ENCODE measurements around the gene RIPK1.
"Not testable (repeated sequence)": the region's sequence is repeated elsewhere in the genome, so short reads cannot be mapped to it uniquely, and the experiment has no call there.

Gene RIPK1

DNA sequence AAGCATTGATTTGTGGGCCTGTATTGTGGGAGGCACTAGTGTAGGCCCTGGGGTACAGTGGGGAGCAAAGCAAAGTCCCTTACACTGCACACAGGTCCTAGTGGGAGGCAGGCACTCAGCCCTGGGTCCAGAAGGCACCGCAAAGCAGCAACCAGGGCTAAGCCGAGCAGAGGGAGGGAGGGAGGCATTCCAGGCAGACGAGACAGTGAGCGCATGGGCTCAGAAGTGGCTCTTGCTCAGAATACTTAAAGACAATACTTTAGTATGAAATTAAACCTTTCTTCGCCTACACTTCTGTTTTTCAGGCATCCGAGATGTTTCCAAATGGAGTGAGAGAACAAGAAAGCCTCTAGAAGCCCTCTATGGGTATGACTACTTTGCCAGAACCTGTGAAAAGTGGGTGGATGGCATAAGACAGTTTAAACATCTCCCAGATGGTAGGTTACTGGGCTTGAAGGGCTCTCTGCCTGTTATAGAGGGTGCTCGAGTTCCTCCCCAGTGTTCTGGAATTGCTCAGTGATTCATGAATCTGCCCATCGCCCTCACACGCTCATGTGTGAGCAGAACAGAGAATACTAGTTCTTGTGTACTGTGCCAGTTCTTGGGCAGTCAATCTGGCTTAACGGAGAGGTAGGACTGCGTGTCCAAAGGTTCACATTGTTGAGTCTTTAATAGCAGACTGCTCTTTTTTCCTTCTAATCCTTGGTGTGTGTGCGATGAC lies 68.9 kb downstream of the RIPK1 start:
- no peak for DNase-seq

GRCh38 chr6:3137873-3138272 lies 69.6 kb downstream of the RIPK1 start:
- DNase-seq = not testable (repeated sequence)

- no peak for DNase-seq
Observed at GRCh38 chr6:3138341-3138740, 70.0 kb downstream of the RIPK1 start.

GRCh38 chr6:3139090-3139903 lies 71.0 kb downstream of the RIPK1 start:
- DNase-seq = peak; percentile 59

DNA sequence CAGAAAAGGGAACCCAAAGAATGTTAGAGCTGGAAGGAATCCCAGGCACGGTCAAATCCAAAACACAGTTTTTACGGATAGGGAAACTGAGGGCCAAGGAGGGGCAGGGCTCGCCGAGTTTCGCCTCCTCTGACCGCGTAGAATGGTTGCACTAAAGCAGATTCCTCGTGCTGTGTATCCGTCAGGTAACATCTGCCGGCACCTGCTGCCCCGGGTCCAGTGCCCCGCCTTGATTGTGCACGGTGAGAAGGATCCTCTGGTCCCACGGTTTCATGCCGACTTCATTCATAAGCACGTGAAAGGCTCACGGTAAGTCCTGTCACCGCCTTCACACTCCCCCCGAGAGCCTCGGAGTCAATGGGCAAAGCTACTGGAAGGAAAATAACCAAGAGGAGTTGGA lies 71.9 kb downstream of the RIPK1 start:
- DNase-seq = no peak

GRCh38 chr6:3142536-3142935 lies 74.2 kb downstream of the RIPK1 start:
- DNase-seq = no peak

GRCh38 chr6:3143158-3143557 lies 74.9 kb downstream of the RIPK1 start:
- DNase-seq = no peak

GRCh38 chr6:3144571-3144970 lies 76.3 kb downstream of the RIPK1 start:
- no peak for DNase-seq

GRCh38 chr6:3147914-3148757 lies 79.8 kb downstream of the RIPK1 start:
- DNase-seq = no peak

DNA sequence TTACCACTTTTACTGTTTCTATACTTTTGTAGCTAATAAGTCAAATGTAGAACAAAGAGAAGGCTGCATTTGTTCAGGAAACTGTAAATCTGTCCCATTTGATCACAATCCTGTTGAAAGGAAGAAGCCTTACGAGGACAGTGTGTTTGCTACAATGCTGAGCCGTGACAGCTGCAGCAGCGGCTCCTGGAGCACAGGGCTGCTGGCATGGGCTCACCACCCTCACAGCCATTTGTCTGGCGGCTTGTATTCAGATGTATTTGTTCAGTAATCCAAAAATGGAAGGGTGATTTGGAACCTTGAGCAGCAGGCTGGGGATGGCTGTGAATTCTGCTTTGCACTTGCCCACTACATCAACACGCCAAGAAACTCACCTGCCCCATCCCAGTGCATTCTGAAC lies 83.4 kb downstream of the RIPK1 start:
- no peak for DNase-seq

GRCh38 chr6:3152689-3153088 lies 84.4 kb downstream of the RIPK1 start:
- DNase-seq = no peak

DNA sequence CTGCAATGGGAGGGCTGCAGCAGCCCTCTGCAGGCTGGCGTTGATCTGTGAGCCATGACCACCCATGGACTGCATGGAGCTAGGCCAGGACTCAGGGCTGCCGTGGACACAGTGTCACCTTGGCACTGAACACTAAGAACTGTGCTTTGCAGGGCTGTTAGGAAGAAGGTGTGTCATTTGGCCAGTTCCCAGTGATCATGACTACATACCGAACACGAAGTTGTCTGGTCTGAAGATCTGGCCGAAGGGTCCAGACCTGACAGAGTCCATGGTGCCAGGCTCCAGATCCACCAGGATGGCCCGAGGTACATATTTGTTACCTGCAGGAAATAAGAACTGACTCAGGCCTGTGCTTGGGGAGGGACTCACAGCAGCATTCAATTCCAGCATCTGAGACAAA lies 87.1 kb downstream of the RIPK1 start:
- DNase-seq = not testable (repeated sequence)

GRCh38 chr6:3156184-3157130 lies 88.2 kb downstream of the RIPK1 start:
- peak; percentile 54 for DNase-seq

- peak; percentile 61 for DNase-seq
Observed at GRCh38 chr6:3157131-3157933, 89.0 kb downstream of the RIPK1 start, which contains the start of gene TUBB2A. TUBB2A (minus strand) TSS chr6:3157544; CDS start chr6:3157463, 81 bp downstream.

DNA sequence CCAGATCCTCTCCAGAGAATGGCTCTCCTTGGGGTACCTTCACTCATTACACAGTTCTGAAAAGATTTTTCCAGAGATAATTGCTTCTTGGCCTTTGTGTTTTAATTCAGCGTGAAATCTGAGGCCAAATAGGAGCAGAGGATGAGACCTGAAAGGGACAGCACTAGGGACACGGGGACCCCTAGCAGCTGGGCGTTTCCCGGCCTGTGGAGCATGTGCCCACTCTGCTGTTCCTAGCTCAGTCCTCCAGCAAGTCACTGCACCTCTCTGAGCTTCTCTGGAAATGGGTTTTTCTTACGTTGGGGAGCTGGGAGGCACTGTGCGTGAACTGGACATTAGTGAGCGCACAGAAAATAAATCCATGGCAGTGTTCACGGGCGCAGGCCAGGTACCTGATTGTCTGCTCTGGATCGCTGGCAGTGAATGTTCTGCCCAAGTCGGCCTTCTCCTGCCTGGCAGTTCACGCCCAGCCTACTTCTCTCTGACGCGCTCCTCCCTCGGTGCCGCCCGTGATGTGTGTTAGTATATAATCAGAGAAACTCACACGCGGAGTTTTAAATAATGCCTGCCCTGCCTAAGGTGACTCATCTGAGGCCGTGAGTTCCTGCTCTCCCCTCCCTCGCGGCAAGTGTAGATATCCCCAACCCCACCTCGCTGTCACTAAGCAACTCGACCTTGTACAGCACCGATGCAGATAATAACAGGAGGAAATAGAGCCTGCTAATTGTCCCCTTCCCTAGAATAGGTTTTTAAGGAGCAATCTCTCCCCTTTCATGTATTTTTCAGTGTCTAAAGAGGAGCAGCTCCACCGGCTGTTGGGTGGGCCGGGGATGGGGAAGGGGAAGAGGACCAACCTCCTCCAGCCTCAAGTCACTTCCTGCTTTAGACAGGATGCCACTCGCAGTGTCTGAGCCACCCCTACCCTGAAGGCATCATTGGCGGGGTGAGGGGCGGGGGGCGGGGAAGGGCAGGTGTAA lies 91.8 kb downstream of the RIPK1 start:
- DNase-seq = no peak

DNA sequence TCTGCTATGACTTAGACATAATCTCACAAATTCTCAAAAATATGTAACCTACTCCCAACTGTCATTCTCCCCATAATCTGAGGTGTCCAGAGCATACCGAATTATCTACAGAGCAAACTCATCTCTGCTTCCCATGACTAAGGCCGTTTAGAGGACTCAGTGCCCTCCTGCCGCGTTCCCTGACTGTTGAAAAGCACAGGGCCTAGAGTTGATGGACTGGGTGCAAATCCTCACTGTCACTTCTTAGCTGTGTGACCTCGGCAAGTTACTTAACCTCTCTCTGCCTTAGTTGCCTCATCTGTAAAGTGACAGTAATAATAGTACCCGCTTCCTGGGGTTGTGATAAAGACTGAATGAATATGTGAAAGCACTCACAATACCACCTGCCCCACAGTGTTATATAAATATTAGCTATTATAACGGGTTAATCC lies 93.8 kb downstream of the RIPK1 start:
- peak; percentile 48 for DNase-seq

- peak; percentile 88 for DNase-seq
Observed at GRCh38 chr6:3162565-3163247, 94.4 kb downstream of the RIPK1 start.

GRCh38 chr6:3163248-3163594 lies 94.9 kb downstream of the RIPK1 start:
- no peak for DNase-seq

- DNase-seq = no peak
Observed at GRCh38 chr6:3164388-3164787, 96.1 kb downstream of the RIPK1 start.
